ENCODE measurements around the gene AQP12A.

- TF ChIP-seq CTCF (IDR thresholded peaks at IDR 0.05): no peak
- no peak for TF ChIP-seq POLR2AphosphoS5 (IDR thresholded peaks at IDR 0.05)
Measured at GRCh38 chr2:240724431-240724830, 32.8 kb downstream of the AQP12A start.
